ENCODE results near the gene FBXL17.

DNA sequence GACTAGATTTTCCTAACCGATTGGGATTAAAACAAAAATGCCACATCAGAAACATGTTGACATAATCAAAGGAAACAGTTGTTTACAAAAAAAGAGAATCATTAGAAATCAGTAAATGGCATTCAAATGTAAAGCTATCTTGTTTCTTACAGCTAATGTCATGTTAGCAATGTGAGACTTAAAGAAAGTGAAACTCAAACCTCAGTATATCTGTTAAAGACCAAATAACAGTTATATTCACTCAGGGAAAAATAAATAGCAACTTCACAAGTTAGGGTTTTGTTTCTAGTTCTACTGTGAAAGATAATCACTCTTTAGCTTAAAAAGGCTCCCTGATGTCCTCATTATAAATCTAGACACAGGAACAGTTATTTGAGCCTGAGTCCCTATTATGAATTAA lies 521.9 kb downstream of the FBXL17 start:
- TF ChIP-seq, protein P1, sequence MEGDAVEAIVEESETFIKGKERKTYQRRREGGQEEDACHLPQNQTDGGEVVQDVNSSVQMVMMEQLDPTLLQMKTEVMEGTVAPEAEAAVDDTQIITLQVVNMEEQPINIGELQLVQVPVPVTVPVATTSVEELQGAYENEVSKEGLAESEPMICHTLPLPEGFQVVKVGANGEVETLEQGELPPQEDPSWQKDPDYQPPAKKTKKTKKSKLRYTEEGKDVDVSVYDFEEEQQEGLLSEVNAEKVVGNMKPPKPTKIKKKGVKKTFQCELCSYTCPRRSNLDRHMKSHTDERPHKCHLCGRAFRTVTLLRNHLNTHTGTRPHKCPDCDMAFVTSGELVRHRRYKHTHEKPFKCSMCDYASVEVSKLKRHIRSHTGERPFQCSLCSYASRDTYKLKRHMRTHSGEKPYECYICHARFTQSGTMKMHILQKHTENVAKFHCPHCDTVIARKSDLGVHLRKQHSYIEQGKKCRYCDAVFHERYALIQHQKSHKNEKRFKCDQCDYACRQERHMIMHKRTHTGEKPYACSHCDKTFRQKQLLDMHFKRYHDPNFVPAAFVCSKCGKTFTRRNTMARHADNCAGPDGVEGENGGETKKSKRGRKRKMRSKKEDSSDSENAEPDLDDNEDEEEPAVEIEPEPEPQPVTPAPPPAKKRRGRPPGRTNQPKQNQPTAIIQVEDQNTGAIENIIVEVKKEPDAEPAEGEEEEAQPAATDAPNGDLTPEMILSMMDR (conservative IDR thresholded peaks at IDR 0.05; ENCODE audit: low read depth, low read length), result no peak
- TF ChIP-seq POLR2A (IDR thresholded peaks at IDR 0.05; ENCODE audit: low read depth, low read length) (no peak), RAD21 (IDR thresholded peaks at IDR 0.05; ENCODE audit: low read length) (no peak), MXI1 (IDR thresholded peaks at IDR 0.05; ENCODE audit: borderline replicate concordance, low read depth, low read length) (no peak), BHLHE40 (IDR thresholded peaks at IDR 0.05; ENCODE audit: low read depth, low read length) (no peak), MAFK (IDR thresholded peaks at IDR 0.05; ENCODE audit: low read depth, low read length) (no peak), CEBPB (IDR thresholded peaks at IDR 0.05; ENCODE audit: low read depth, low read length) (no peak), USF2 (IDR thresholded peaks at IDR 0.05; ENCODE audit: low read depth, low read length) (no peak), RCOR1 (IDR thresholded peaks at IDR 0.05; ENCODE audit: insufficient replicate concordance, low read length) (no peak), CHD1 (IDR thresholded peaks at IDR 0.05; ENCODE audit: low read depth, low read length) (no peak), NFE2L2 (IDR thresholded peaks at IDR 0.05; ENCODE audit: low read depth, low read length) (no peak), SMC3 (IDR thresholded peaks at IDR 0.05; ENCODE audit: low read depth, low read length) (no peak), RFX5 (IDR thresholded peaks at IDR 0.05; ENCODE audit: low read depth, low read length) (no peak)

Measured in IMR-90 (cell line).